ENCODE results near the gene MRPL12.

MRPL12 gene

DNA sequence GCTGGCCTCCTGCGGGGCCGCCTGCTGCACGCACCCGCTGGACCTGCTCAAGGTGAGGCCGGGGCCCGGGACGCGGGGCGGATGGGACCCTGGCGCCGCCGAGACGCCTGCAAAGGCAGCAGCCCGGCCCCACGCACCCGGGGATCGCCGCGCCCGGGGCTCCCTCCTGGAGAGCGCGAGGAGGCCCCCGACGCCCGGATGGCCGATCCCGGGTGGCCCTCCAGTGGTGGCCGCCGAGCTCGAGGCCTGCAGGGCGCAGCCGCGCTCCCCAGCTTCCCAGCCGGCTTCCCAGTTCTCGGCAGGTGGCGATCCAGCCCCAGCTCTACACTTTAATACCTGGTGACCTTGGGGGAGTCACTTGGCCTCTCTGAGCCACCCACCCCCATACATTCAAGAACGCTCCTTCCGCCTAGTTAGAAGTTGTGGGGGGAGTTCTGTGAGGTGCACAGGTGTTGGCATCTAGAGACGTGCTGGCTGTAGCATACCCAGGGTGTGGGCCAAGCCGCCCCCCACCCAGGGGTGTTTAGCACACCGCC, 9.4 kb downstream of the MRPL12 start:
- H3K4me3 ChIP-seq (replicated peaks in 1 of 2; ENCODE audit: low read depth in 2 of 2, low read length in 2 of 2), result peak overlapping the region; percentile 43 to 66
- TF ChIP-seq, protein P1, sequence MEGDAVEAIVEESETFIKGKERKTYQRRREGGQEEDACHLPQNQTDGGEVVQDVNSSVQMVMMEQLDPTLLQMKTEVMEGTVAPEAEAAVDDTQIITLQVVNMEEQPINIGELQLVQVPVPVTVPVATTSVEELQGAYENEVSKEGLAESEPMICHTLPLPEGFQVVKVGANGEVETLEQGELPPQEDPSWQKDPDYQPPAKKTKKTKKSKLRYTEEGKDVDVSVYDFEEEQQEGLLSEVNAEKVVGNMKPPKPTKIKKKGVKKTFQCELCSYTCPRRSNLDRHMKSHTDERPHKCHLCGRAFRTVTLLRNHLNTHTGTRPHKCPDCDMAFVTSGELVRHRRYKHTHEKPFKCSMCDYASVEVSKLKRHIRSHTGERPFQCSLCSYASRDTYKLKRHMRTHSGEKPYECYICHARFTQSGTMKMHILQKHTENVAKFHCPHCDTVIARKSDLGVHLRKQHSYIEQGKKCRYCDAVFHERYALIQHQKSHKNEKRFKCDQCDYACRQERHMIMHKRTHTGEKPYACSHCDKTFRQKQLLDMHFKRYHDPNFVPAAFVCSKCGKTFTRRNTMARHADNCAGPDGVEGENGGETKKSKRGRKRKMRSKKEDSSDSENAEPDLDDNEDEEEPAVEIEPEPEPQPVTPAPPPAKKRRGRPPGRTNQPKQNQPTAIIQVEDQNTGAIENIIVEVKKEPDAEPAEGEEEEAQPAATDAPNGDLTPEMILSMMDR (IDR thresholded peaks at IDR 0.05; ENCODE audit: low read depth, low read length), result no peak
- peak in 1 of 2 donors; percentile 28 for DNase-seq (ENCODE audit: low read depth in 2 of 2)

DNA sequence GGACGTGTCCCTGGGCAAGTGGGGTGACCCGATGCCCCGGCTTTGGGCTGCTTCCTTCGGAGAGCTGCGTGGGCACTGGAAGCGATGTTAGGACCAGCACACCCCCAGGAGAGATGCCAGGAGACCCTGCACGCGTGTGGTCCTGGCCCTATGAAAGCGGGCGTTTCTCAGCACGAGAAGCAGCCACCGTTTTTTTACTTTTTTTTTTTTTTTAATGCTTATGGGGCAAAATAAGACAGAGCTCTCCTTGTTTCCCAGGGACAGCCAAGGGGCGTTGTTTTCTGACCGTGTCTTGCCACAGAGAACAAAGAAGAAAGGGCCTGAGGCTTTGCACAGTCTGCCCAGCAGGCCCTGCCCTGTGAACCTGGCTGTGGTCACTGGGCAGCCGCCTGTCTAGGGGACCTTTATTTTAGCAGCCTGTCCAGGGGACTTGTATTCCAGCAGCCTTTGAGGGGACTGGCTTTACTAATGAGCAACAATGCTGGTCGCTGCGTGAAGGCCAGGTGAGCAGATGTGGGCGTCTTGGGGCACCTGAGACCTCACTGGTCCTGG, 9.9 kb downstream of the MRPL12 start:
- TF ChIP-seq, protein P1 (IDR thresholded peaks at IDR 0.05; ENCODE audit: low read depth, low read length), result no peak
- peak overlapping the region; percentile 43 to 66 for H3K4me3 ChIP-seq (replicated peaks in 1 of 2; ENCODE audit: low read depth in 2 of 2, low read length in 2 of 2)
- DNase-seq (ENCODE audit: low read depth in 2 of 2), result no peak

DNA sequence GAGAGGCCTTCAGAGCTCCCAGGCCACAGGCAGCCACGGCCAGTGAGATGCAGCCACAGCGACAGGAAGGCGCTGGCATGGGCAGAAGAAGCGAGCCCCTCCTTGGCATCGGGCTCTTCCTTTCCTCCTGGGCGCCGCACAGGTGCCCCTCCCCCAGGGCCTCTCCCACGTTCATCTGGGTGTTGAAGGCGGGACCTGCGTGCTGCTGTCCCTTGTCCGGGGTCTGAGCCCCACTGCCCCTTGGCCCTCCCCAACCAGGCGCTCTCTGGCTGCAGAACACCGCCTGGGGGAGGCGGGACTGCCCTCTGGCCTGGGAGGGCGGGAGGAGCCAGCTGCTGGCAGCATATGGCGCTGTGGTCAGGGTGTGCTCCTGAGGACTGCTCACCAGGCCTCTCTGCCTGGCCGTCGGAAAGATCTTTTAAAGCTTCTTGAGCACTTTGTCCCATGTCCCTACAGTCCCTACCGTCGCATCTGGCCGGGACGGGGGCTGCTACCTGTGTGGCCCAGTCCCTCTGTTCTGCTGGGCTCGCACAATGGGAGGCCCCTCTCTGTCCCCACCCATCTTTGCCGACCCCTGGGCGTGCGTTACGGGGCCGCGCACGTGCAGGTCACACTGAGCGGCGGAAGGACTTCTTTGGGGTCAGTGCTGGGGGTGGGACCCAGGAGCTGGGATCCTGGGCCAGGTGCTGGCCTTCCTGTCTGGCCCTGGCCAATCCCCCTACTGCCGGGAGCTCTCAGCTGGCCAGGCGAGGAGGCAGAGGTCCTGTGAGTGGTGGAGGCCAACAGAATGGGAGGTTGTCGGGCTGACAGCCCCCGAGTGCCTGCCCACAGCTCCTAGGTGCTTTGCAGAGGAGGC, 10.6 kb downstream of the MRPL12 start:
- TF ChIP-seq, protein P1 (IDR thresholded peaks at IDR 0.05; ENCODE audit: low read depth, low read length), result no peak
- H3K4me3 ChIP-seq (replicated peaks in 1 of 2; ENCODE audit: low read depth in 2 of 2, low read length in 2 of 2), result no peak overlapping the region
- DNase-seq (ENCODE audit: low read depth in 2 of 2), result no peak

DNA sequence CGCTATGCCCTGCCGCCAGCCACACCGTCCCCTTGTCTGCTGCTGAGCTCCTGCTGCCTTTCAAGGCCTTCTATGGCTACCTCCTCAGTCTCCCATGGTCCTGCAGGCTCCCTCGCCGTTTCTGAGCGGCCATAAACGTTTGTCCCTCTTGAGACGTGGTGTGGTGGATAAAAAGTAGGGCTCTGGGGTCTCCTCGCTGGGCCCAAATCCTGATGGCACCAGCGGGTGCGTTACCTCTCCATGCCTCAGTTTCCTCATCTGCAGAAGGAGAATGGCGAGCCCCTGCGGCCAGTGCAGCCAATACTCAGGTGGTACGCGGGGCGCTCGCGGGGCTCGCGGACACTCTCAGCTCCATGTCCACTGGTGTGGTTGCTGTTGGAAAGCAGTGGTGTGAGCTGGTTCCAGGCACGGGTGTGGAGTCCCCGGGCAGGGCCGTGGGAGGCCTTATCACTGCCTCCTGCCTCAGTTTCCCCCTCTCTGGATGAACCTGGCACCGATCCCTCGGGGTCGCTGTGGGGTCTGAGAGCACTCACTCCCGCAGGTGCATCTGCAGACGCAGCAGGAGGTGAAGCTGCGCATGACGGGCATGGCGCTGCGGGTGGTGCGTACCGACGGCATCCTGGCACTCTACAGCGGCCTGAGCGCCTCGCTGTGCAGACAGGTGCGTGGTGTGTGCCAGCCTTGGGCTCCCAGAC, 11.4 kb downstream of the MRPL12 start:
- no peak overlapping the region for H3K4me3 ChIP-seq (replicated peaks in 1 of 2; ENCODE audit: low read depth in 2 of 2, low read length in 2 of 2)
- DNase-seq (ENCODE audit: low read depth in 2 of 2), result no peak
- TF ChIP-seq, protein P1 (IDR thresholded peaks at IDR 0.05; ENCODE audit: low read depth, low read length), result no peak

DNA sequence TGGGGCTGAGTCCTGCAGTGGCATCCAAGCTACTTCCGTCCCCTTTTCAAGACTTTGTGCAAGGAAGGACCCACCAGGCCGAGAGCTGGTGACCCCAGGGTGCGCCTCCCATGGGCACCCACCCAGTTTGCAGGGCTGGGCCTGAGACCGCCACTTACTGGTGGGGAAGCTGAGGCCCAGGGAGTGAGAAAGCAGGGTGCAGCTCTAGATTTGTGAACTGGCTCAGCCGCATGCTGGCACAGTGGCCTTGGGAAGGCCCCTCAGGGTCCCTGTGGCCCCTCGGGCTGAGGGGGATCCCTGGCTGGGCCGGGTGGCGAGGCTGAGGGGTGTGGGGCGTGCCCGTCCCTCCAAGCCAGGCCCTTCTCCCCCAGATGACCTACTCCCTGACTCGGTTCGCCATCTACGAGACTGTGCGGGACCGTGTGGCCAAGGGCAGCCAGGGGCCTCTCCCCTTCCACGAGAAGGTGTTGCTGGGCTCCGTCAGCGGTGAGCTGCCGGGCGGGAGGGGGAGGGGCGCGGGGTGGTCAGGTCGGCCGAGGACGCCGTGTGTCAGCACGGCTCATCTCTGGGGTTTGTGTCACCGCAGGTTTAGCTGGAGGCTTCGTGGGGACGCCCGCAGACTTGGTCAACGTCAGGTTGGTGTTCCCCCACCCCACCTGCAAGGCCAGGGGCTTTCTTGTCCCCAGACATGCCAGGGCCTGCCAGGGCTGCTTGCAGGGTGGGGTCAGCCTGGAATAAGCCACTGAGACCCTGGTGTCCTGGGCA, 12.1 kb downstream of the MRPL12 start:
- no peak for DNase-seq (ENCODE audit: low read depth in 2 of 2)
- no peak overlapping the region for H3K4me3 ChIP-seq (replicated peaks in 1 of 2; ENCODE audit: low read depth in 2 of 2, low read length in 2 of 2)
- TF ChIP-seq, protein P1 (IDR thresholded peaks at IDR 0.05; ENCODE audit: low read depth, low read length), result no peak
